Colonic mucosa (tissue), 4 donors: ENCODE data around the gene LRP1-AS. TPM values are rescaled to one million over a fixed set of nuclear protein-coding genes. Genes with fewer than 3 reads are reported as not detected.

Experiments used
- DNase-seq: peaks from one replicate; pipeline ENCODE4 v3.0.0-alpha.2; 2020
- H3K27ac ChIP-seq: fragments of 200-600 bp; one replicate; pipeline ENCODE4 v1.8.0; 2021
- H3K27me3 ChIP-seq: fragments of 200-600 bp; one replicate; pipeline ENCODE4 v1.8.0; 2021
- H3K36me3 ChIP-seq: fragments of 200-600 bp; one replicate; pipeline ENCODE4 v1.8.0; 2021
- H3K4me1 ChIP-seq: fragments of 200-600 bp; one replicate; pipeline ENCODE4 v1.8.0; 2021; ENCODE audit warnings: mild to moderate bottlenecking
- H3K4me3 ChIP-seq: fragments of 200-600 bp; one replicate; pipeline ENCODE4 v1.8.0; 2021
- H3K9ac ChIP-seq, 2 donors: one replicate each; pipeline ENCODE4 v1.7.0; 2013; ENCODE audit warnings: control low read depth in 2 of 2, low read depth in 2 of 2, low read length in 2 of 2
- H3K9me3 ChIP-seq: fragments of 200-600 bp; one replicate; pipeline ENCODE4 v1.8.0; 2021
- CTCF ChIP-seq: fragments of 200-600 bp; IDR thresholded peaks from one replicate; pipeline ENCODE4 v1.8.0; 2022; ENCODE audit warnings: antibody characterized with exemption, mild to moderate bottlenecking
- intact Hi-C: fragments of 100-400 bp; cut with DNase I; formaldehyde crosslinking; loops from one replicate; pipeline ENCODE4 v1.14.1; 2022
- total RNA-seq, 2 donors: library from RNA; stranded (reverse); fragmentation: NEBNext Ultra II Directional in 1 of 2; extraction: Animal tissue kit (Norgen Biotek cat#: 25700) in 1 of 2; gene quantifications; one replicate each; pipeline ENCODE4 v1.2.1, GENCODE V29; 2021
- donor health status: healthy.
- donor health status: DM: no; HTN: no; CAD: no.
- donor health status: DM: no; HTN: no; CAD: no.

LRP1-AS gene
- total RNA-seq, 2 donors from 2014 or later = not detected

- Histone ChIP-seq H3K9me3 (no peaks in the 10 kb centered on the region), H3K4me3 (no peak overlapping the region), H3K36me3 (no peaks in the 10 kb centered on the region), H3K4me1 (no peaks in the 10 kb centered on the region), H3K27me3 (no peaks in the 10 kb centered on the region), H3K9ac (no peak overlapping the region), H3K27ac (no peak overlapping the region)
- DNase-seq = no peak
- TF ChIP-seq CTCF = no peak
- intact Hi-C loops = no loop called here
These were observed 10.8 kb upstream of the LRP1-AS start for GRCh38 chr12:57158186-57158585.

GRCh38 chr12:57157588-57158173 is 10.3 kb upstream of the LRP1-AS start:
- Histone ChIP-seq H3K27ac (no peak overlapping the region), H3K4me1 (no peaks in the 10 kb centered on the region), H3K27me3 (no peaks in the 10 kb centered on the region), H3K4me3 (no peak overlapping the region), H3K9ac (no peak overlapping the region), H3K9me3 (no peaks in the 10 kb centered on the region), H3K36me3 (no peaks in the 10 kb centered on the region)
- no peak for TF ChIP-seq CTCF
- intact Hi-C loops = no loop called here
- DNase-seq = no peak

GRCh38 chr12:57156701-57157403 is 9.4 kb upstream of the LRP1-AS start:
- TF ChIP-seq CTCF = no peak
- no peak overlapping the region for H3K4me3 ChIP-seq
- no peak overlapping the region for H3K9ac ChIP-seq
- H3K27ac ChIP-seq = no peak overlapping the region
- intact Hi-C loops = no loop called here
- H3K4me1 ChIP-seq = no peaks in the 10 kb centered on the region
- no peaks in the 10 kb centered on the region for H3K27me3 ChIP-seq
- DNase-seq = no peak
- no peaks in the 10 kb centered on the region for H3K9me3 ChIP-seq
- no peaks in the 10 kb centered on the region for H3K36me3 ChIP-seq

GRCh38 chr12:57154804-57155434 is 7.5 kb upstream of the LRP1-AS start:
- no peak overlapping the region for H3K27ac ChIP-seq
- no peak overlapping the region for H3K4me3 ChIP-seq
- TF ChIP-seq CTCF = no peak
- no peak for DNase-seq
- H3K9ac ChIP-seq = no peak overlapping the region
- no peaks in the 10 kb centered on the region for H3K27me3 ChIP-seq
- peaks cover under 1% of the 10 kb centered on the region for H3K4me1 ChIP-seq
- H3K9me3 ChIP-seq = no peaks in the 10 kb centered on the region
- intact Hi-C loops = no loop called here
- H3K36me3 ChIP-seq = no peaks in the 10 kb centered on the region

- no peak overlapping the region for H3K4me3 ChIP-seq
- no peaks in the 10 kb centered on the region for H3K9me3 ChIP-seq
- H3K27me3 ChIP-seq = no peaks in the 10 kb centered on the region
- H3K9ac ChIP-seq = no peak overlapping the region
- no peaks in the 10 kb centered on the region for H3K36me3 ChIP-seq
- DNase-seq = no peak
- H3K27ac ChIP-seq = no peak overlapping the region
- H3K4me1 ChIP-seq = peaks cover 7% of the 10 kb centered on the region
- no peak for TF ChIP-seq CTCF
- intact Hi-C loops = no loop called here
These were observed 6.7 kb upstream of the LRP1-AS start for GRCh38 chr12:57154076-57154475.
